Prostate gland (tissue), 2 donors: ENCODE results near the gene CAV3. TPM values are rescaled to one million over a fixed set of nuclear protein-coding genes. Genes with fewer than 3 reads are reported as not detected.

ENCODE experiments used
- DNase-seq: peaks from one replicate; pipeline ENCODE4 v3.0.0-alpha.2; 2019; ENCODE audit warnings: low spot score
- H3K27ac ChIP-seq, 2 donors: fragments of 200-600 bp; sonication (generic); 2 replicates each; pipeline ENCODE4 v1.5.1; 2017 to 2019
- H3K27me3 ChIP-seq: fragments of 200-600 bp; sonication (generic); replicated peaks from 2 replicates; pipeline ENCODE4 v1.5.1; 2019; ENCODE audit not compliant: insufficient read depth
- H3K36me3 ChIP-seq, 2 donors: fragments of 200-600 bp; sonication (generic); 1 replicate in 1 of 2; 2 replicates in 1 of 2; pipeline versions ENCODE4 v1.5.1 to v1.8.1; 2017 to 2019
- H3K4me1 ChIP-seq: fragments of 200-600 bp; sonication (generic); replicated peaks from 2 replicates; pipeline ENCODE4 v1.5.1; 2019
- H3K4me3 ChIP-seq, 2 donors: fragments of 200-600 bp; sonication (generic); 2 replicates each; pipeline ENCODE4 v1.5.1; 2017 to 2019
- H3K9me3 ChIP-seq: fragments of 200-600 bp; sonication (generic); 2 replicates; pipeline ENCODE4 v1.5.1; 2017
- POLR2A ChIP-seq: fragments of 450-650 bp; IDR thresholded peaks from one replicate; pipeline ENCODE4 v1.6.1; 2016; ENCODE audit warnings: antibody characterized with exemption, mild to moderate bottlenecking
- POLR2AphosphoS5 ChIP-seq: sonication (generic); formaldehyde crosslinking; IDR thresholded peaks from one replicate; pipeline ENCODE4 v1.6.1; 2017; ENCODE audit warnings: antibody characterized with exemption
- WGBS: methylation state at CpG from one replicate; pipeline ENCODE4 v1.1.5; 2018; 5-methylcytosine and 5-hydroxymethylcytosine counted together
- intact Hi-C: fragments of 100-400 bp; cut with DNase I; formaldehyde crosslinking; loops from one replicate; pipeline ENCODE4 v1.14.2; 2022
- total RNA-seq, 2 donors: library from RNA; depleted of rRNA; stranded (reverse); fragments of >200 nt; gene quantifications; one replicate each; pipeline ENCODE4 v1.1.0, GENCODE V29; 2016
- TF ChIP-seq, protein P1 (sequence below), 4 experiments: fragments of 200-600 bp in 2 of 4; fragments of 450-650 bp in 2 of 4; sonication (generic) in 2 of 4; IDR thresholded peaks; 1 replicate in 3 of 4; 2 replicates in 1 of 4; pipeline ENCODE4 v1.5.1; 2016 to 2019; ENCODE audit warnings: antibody characterized with exemption in 4 of 4, mild to moderate bottlenecking in 2 of 4, moderate library complexity in 2 of 4

CAV3 gene
- total RNA-seq, 2 donors from 2014 or later: 1.2 TPM; not detected in 1

DNA sequence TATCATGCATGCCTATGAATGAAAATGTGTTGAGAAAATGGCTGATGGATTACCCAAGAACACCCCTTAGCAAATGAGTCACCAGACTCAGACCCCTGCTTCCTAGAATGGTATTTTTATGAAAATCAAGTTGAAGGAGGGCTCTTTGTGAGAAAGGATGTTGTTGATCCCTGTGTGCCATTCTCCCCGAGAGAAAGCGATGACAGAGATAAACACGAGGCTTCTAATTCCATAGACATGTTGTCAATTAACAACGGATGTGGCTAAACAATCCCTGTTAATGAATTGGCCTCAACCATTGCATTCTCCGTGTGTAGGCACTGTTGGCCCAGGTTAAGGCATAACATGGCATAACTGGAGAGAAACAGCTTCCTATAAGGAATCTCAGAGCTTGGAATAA lies 41.6 kb downstream of the CAV3 start:
- Histone ChIP-seq H3K36me3 (no peaks in the 10 kb centered on the region), H3K9me3 (no peaks in the 10 kb centered on the region), H3K4me3 (no peak overlapping the region), H3K4me1 (no peaks in the 10 kb centered on the region), H3K27ac (no peak overlapping the region), H3K27me3 (no peaks in the 10 kb centered on the region)
- TF ChIP-seq POLR2AphosphoS5: no peak
- TF ChIP-seq, protein P1, sequence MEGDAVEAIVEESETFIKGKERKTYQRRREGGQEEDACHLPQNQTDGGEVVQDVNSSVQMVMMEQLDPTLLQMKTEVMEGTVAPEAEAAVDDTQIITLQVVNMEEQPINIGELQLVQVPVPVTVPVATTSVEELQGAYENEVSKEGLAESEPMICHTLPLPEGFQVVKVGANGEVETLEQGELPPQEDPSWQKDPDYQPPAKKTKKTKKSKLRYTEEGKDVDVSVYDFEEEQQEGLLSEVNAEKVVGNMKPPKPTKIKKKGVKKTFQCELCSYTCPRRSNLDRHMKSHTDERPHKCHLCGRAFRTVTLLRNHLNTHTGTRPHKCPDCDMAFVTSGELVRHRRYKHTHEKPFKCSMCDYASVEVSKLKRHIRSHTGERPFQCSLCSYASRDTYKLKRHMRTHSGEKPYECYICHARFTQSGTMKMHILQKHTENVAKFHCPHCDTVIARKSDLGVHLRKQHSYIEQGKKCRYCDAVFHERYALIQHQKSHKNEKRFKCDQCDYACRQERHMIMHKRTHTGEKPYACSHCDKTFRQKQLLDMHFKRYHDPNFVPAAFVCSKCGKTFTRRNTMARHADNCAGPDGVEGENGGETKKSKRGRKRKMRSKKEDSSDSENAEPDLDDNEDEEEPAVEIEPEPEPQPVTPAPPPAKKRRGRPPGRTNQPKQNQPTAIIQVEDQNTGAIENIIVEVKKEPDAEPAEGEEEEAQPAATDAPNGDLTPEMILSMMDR (IDR thresholded peaks at IDR 0.05): no peak
- no peak for TF ChIP-seq POLR2A
- whole genome bisulfite sequencing: 85% methylated on average over 5 of the region's 5 CpGs
- DNase-seq: no peak
- intact Hi-C loops: no loop called here

DNA sequence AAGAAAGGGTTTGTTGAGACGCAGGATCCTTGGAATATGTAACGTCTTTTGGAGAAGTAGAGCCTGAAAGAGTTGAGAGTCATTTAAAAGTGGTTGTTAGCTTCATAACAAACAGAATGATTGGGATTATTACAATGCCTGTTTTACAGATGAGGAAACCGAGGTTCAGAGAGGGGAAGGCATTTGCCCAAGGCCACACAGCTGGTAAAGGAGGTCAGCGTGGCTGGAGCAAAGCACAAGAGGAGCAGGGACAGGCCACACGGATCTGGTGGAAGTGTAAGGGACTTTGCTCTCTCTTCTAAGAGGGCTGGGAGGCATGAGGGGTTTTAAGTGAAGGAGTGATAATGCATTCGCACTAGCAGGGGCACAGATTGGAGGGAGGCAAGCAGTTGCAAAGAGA lies 42.0 kb downstream of the CAV3 start:
- H3K27ac ChIP-seq: no peak overlapping the region
- 90% methylated on average over 6 of the region's 6 CpGs for WGBS

DNA sequence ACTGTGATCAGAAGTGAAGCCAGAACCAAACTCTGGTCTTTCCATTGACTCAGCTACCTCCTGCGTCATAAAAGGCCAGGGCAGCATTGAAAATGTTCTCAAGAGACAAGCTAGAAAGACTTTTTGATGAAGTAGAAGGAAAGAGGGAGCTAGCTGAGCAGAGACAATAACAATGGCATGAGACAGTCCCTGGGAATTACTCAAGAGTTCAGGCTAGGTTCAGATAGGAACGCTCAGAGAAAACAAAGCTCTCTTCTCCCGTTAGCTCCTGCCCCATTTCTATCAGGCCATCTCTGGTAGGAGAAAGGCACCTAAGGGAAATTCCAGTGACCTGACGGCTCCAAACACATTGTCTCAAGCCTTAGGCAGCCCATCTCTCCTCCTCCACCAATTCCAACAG lies 42.8 kb downstream of the CAV3 start:
- Histone ChIP-seq H3K27ac (no peak overlapping the region), H3K9me3 (no peaks in the 10 kb centered on the region), H3K4me1 (no peaks in the 10 kb centered on the region), H3K4me3 (no peak overlapping the region), H3K27me3 (no peaks in the 10 kb centered on the region), H3K36me3 (no peaks in the 10 kb centered on the region)
- intact Hi-C loops: no loop called here
- TF ChIP-seq, protein P1 (IDR thresholded peaks at IDR 0.05): no peak
- TF ChIP-seq POLR2AphosphoS5 (no peak), POLR2A (no peak)
- DNase-seq: no peak
- WGBS: 53% methylated on average over 4 of the region's 4 CpGs

More for the DNA sequence above, 42.0 kb downstream of the CAV3 start:
- no peaks in the 10 kb centered on the region for H3K36me3 ChIP-seq
- no peaks in the 10 kb centered on the region for H3K9me3 ChIP-seq
- no peak for TF ChIP-seq POLR2AphosphoS5
- TF ChIP-seq, protein P1 (IDR thresholded peaks at IDR 0.05): no peak
- no peak for TF ChIP-seq POLR2A
- intact Hi-C loops: no loop called here
- no peaks in the 10 kb centered on the region for H3K4me1 ChIP-seq
- no peak for DNase-seq
- H3K27me3 ChIP-seq: no peaks in the 10 kb centered on the region
- H3K4me3 ChIP-seq: no peak overlapping the region

DNA sequence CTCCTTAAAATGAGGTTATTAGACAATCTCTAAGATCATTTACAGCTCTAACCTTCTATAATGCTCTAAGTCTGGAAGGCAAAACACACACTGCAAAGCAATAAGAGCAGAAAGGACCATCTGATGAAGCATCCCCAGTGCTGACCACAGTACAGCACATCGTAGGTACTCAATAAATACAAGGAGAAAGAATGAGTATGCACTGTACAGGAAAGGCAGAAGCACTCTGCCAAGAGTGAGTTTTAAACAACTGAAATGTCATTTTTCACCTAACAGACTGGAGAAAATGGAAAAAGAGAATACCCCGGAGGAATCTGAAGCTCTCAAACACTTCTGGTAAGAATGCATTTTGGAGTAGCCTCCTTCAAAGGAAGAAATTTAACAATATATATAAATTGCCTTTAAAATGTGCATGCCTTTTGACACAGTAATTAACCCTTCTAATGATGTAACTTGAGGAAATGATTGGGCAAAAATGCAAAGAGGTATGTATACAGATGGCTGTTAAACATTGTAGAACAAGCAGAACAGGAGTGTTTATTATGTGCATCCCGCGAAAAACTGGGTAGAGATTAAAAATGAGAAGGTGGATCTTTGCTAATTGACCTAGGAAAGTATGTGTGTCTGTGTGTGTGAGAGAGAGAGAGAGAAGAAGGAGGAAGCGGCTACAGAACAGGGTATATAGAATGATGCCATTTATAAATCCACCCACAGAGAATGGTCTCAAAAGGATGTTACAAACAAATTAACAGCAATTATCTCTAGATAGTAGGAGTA lies 43.8 kb downstream of the CAV3 start:
- no peaks in the 10 kb centered on the region for H3K4me1 ChIP-seq
- intact Hi-C loops: no loop called here
- no peaks in the 10 kb centered on the region for H3K27me3 ChIP-seq
- no peak for DNase-seq
- no peaks in the 10 kb centered on the region for H3K36me3 ChIP-seq
- TF ChIP-seq, protein P1 (IDR thresholded peaks at IDR 0.05): no peak
- TF ChIP-seq POLR2A: no peak
- TF ChIP-seq POLR2AphosphoS5: no peak
- no peak overlapping the region for H3K27ac ChIP-seq
- no peaks in the 10 kb centered on the region for H3K9me3 ChIP-seq
- H3K4me3 ChIP-seq: no peak overlapping the region
- WGBS: 76% methylated on average over 5 of the region's 5 CpGs

DNA sequence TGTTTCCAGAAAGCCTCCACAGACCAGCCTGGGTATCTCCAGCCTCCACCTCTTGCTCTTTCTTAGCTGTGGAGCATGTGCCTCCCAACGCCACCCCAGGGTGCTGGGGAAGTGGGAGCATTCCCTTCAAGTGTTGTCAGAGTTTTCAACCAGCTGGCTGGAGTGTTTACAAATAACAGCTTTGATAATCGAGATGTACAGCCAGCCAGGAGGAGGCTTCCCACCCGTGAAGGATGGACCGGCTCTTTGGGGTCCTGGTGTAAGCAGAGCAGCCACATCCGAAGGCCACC lies 44.3 kb downstream of the CAV3 start:
- Histone ChIP-seq H3K4me1 (no peaks in the 10 kb centered on the region), H3K36me3 (no peaks in the 10 kb centered on the region), H3K9me3 (no peaks in the 10 kb centered on the region), H3K27me3 (no peaks in the 10 kb centered on the region), H3K4me3 (no peak overlapping the region), H3K27ac (no peak overlapping the region)
- TF ChIP-seq POLR2A: no peak
- TF ChIP-seq, protein P1 (IDR thresholded peaks at IDR 0.05): no peak
- TF ChIP-seq POLR2AphosphoS5: no peak
- WGBS: 78% methylated on average over 5 of the region's 5 CpGs
- intact Hi-C loops: no loop called here
- DNase-seq: no peak
